Left lung (tissue), 10 donors: ENCODE measurements around the gene USP20. TPM values are rescaled to one million over a fixed set of nuclear protein-coding genes. Genes with fewer than 3 reads are reported as not detected.

Experiments
- ATAC-seq: fragments of 200-7000 bp; cut with Tn5 transposase; one replicate; pipeline ENCODE4 v1.9.1; 2020; ENCODE audit warnings: moderate library complexity
- DNase-seq, 4 donors: peaks; one replicate each; pipeline ENCODE4 v3.0.0-alpha.2; 2013 to 2020
- H3K27ac ChIP-seq, 2 donors: fragments of 200-600 bp; sonication (generic) in 1 of 2; one replicate each; pipeline versions ENCODE4 v1.5.0 to v1.8.0; 2020 to 2021
- H3K27me3 ChIP-seq, 2 donors: fragments of 200-600 bp; sonication (generic) in 1 of 2; one replicate each; pipeline versions ENCODE4 v1.5.0 to v1.8.0; 2020 to 2021
- H3K36me3 ChIP-seq, 2 donors: fragments of 200-600 bp; sonication (generic) in 1 of 2; one replicate each; pipeline versions ENCODE4 v1.5.0 to v1.8.0; 2020 to 2021
- H3K4me1 ChIP-seq, 2 donors: fragments of 200-600 bp; one replicate each; pipeline ENCODE4 v1.8.0; 2021
- H3K4me3 ChIP-seq, 2 donors: fragments of 200-600 bp; sonication (generic) in 1 of 2; one replicate each; pipeline versions ENCODE4 v1.5.0 to v1.8.0; 2020 to 2021; ENCODE audit warnings: mild to moderate bottlenecking in 1 of 2
- H3K9me3 ChIP-seq, 2 donors: fragments of 200-600 bp; sonication (generic) in 1 of 2; one replicate each; pipeline versions ENCODE4 v1.5.0 to v1.8.0; 2020 to 2021
- intact Hi-C, 2 donors: fragments of 100-400 bp; cut with DNase I; formaldehyde crosslinking; loops; one replicate each; pipeline versions ENCODE4 v1.11.2 to v1.14.2; 2022
- polyA plus RNA-seq, 6 donors: library from polyadenylated mRNA; unstranded; fragments of 120-200 nt; gene quantifications; one replicate each; pipeline ENCODE4 v1.2.1, GENCODE V29; 2013; ENCODE audit not compliant: insufficient read length in 6 of 6
- total RNA-seq, 2 donors: library from RNA; stranded (reverse); fragmentation: NEBNext Ultra II Directional; extraction: Animal tissue kit (Norgen Biotek cat#: 25700); gene quantifications; one replicate each; pipeline ENCODE4 v1.2.1, GENCODE V29; 2021
- TF ChIP-seq, protein P1 (sequence below), 2 donors: fragments of 200-600 bp; sonication (generic) in 1 of 2; IDR thresholded peaks; one replicate each; pipeline versions ENCODE4 v1.5.0 to v1.8.0; 2021; ENCODE audit warnings: antibody characterized with exemption in 2 of 2
- donor health status: DM: no; HTN: yes; CAD: no.
- donor health status: DM: no; HTN: no; CAD: no.

Gene USP20
- total and polyA plus RNA-seq, 8 donors, result 16.7 to 24.6 (median 21.6) TPM

DNA sequence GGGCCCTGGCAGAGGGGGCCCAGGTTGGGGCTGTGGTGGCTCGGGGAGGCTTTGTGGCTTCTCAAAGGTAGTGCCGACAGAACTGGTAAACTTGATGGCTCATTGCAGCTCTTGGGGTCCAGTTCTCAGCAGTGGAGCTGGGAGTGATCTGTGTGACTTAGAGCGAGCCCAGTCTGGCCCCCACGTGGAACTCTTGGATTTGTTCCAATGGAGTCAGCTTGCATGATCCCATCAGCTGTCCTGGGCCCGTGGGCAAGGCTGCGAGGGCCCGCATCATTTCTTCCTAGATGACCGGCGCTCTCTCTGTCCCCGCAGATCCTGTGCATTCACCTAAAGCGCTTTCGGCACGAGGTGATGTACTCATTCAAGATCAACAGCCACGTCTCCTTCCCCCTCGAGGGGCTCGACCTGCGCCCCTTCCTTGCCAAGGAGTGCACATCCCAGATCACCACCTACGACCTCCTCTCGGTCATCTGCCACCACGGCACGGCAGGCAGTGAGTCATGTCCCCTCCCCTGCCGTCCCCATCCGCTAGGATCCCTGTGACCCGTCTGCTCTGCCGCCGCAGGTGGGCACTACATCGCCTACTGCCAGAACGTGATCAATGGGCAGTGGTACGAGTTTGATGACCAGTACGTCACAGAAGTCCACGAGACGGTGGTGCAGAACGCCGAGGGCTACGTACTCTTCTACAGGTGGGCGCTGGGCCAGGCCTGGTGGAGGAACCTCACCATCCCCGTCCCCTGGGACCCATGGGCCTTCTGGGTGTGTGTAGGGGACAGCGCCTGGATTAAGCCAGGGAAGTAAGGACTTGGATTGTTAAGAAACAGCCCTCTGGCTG lies 39.2 kb downstream of the USP20 start:
- ATAC-seq (no peak), DNase-seq (peak in 1 of 4 donors; percentile 69)
- H3K27me3 ChIP-seq, result no peaks in the 10 kb centered on the region
- no peak overlapping the region for H3K27ac ChIP-seq
- no peak overlapping the region for H3K4me3 ChIP-seq
- peaks cover 0 to 4% of the 10 kb centered on the region in 2 donors for H3K4me1 ChIP-seq
- intact Hi-C loops, result no loop called here
- peaks cover 0 to 9% of the 10 kb centered on the region in 2 donors for H3K36me3 ChIP-seq
- no peaks in the 10 kb centered on the region for H3K9me3 ChIP-seq
- TF ChIP-seq, protein P1, sequence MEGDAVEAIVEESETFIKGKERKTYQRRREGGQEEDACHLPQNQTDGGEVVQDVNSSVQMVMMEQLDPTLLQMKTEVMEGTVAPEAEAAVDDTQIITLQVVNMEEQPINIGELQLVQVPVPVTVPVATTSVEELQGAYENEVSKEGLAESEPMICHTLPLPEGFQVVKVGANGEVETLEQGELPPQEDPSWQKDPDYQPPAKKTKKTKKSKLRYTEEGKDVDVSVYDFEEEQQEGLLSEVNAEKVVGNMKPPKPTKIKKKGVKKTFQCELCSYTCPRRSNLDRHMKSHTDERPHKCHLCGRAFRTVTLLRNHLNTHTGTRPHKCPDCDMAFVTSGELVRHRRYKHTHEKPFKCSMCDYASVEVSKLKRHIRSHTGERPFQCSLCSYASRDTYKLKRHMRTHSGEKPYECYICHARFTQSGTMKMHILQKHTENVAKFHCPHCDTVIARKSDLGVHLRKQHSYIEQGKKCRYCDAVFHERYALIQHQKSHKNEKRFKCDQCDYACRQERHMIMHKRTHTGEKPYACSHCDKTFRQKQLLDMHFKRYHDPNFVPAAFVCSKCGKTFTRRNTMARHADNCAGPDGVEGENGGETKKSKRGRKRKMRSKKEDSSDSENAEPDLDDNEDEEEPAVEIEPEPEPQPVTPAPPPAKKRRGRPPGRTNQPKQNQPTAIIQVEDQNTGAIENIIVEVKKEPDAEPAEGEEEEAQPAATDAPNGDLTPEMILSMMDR (IDR thresholded peaks at IDR 0.05), result no peak

DNA sequence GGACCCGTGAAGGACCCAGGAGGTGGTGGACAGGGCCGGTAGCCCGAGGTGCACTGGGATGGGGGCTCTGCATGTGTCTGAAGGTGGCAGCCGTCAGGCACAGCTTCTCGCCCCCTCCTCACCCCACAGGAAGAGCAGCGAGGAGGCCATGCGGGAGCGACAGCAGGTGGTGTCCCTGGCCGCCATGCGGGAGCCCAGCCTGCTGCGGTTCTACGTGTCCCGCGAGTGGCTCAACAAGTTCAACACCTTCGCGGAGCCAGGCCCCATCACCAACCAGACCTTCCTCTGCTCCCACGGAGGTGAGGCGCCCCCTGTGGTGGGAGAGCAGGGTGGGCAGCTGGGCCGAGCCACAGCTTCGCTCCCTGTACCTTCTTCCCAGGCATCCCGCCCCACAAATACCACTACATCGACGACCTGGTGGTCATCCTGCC lies 39.9 kb downstream of the USP20 start:
- H3K4me3 ChIP-seq, result no peak overlapping the region
- H3K27ac ChIP-seq, result no peak overlapping the region
- no peaks in the 10 kb centered on the region for H3K9me3 ChIP-seq
- H3K36me3 ChIP-seq, result peaks cover 0 to 1% of the 10 kb centered on the region in 2 donors
- TF ChIP-seq, protein P1 (IDR thresholded peaks at IDR 0.05), result no peak
- H3K27me3 ChIP-seq, result no peaks in the 10 kb centered on the region
- no peaks in the 10 kb centered on the region for H3K4me1 ChIP-seq
- intact Hi-C loops, result no loop called here
- ATAC-seq, result no peak
- peak in 1 of 4 donors; percentile 66 for DNase-seq

DNA sequence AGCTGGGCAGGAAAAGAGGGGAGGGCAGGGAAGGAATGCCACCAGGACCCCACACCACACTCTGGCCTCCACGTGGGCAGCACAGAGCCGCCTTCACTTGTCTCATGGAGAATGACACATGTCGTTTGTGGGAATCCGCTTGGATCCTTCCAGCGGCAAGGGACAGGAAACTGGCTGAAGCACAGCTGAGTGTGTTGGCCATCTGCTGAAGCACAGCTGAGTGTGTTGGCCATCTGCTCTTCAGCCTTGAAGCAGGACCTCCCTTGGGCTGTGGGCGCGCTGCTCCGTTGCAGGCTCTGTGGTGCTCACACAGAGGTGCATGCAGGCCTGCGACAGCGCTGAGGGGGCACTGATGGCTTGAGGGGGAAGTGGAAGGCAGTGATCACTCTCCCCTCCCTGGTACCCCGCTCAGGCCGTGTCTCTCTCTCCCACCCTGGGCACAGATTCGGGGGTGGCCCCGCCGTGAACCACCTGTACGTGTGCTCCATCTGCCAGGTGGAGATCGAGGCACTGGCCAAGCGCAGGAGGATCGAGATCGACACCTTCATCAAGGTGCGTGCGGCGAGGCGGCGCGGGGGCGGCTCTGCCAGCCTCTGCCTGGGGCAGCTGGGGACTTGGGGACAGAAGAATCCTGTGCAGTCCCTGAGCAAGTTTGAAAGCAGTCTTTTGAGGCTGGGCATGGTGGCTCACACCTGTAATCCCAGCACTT lies 40.6 kb downstream of the USP20 start:
- no peaks in the 10 kb centered on the region for H3K4me1 ChIP-seq
- H3K36me3 ChIP-seq, result no peaks in the 10 kb centered on the region
- no peak overlapping the region for H3K27ac ChIP-seq
- intact Hi-C loops, result no loop called here
- H3K27me3 ChIP-seq, result no peaks in the 10 kb centered on the region
- ATAC-seq (no peak), DNase-seq (no peak)
- H3K9me3 ChIP-seq, result no peaks in the 10 kb centered on the region
- H3K4me3 ChIP-seq, result no peak overlapping the region
- TF ChIP-seq, protein P1 (IDR thresholded peaks at IDR 0.05), result no peak

DNA sequence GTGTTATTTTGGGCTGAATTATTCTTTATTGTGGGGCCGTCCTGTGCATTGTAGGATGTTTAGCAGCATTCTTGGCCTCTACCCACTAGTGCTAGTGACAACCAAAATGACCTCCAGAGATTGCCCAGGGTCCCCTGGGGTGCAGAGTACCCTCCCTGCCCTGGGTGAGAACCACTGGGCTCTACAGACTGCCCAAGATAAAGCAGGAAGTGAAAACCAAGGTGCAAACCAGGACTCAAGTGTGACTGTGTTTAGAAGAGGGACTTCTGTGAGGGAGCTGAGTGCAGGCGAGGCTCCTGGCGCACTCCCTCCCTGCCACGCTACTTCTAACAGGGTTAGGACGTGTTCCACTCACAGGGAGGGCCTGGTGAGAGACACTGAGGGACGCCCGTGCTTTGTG lies 41.6 kb downstream of the USP20 start:
- TF ChIP-seq, protein P1 (IDR thresholded peaks at IDR 0.05), result no peak
- no peaks in the 10 kb centered on the region for H3K9me3 ChIP-seq
- intact Hi-C loops, result no loop called here
- no peak overlapping the region for H3K27ac ChIP-seq
- H3K4me1 ChIP-seq, result no peaks in the 10 kb centered on the region
- no peaks in the 10 kb centered on the region for H3K36me3 ChIP-seq
- ATAC-seq (no peak), DNase-seq (no peak)
- H3K27me3 ChIP-seq, result no peaks in the 10 kb centered on the region
- H3K4me3 ChIP-seq, result no peak overlapping the region

DNA sequence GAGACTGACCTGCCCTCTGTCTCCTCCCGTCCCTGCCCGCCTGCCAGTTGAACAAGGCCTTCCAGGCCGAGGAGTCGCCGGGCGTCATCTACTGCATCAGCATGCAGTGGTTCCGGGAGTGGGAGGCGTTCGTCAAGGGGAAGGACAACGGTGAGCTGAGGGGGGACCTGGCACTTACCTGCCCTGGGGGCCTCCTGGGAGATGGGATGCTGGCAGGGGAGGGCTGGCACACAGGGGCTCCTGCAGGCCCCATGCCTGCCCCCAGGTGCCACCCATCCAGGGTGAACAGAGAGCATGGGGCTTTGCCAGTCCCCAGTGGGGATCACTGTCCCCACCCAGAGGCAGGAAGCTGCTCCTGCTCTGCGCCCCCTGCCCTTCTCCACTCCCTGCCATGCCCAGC lies 43.0 kb downstream of the USP20 start:
- Histone ChIP-seq H3K27me3 (no peaks in the 10 kb centered on the region), H3K9me3 (no peaks in the 10 kb centered on the region), H3K4me1 (no peaks in the 10 kb centered on the region), H3K36me3 (no peaks in the 10 kb centered on the region), H3K27ac (no peak overlapping the region), H3K4me3 (no peak overlapping the region)
- TF ChIP-seq, protein P1 (IDR thresholded peaks at IDR 0.05), result no peak
- DNase-seq, result no peak
- intact Hi-C loops, result no loop called here
- no peak for ATAC-seq
